GM12865 (cell line): Measurements from ENCODE around the gene CHPF.

Experiments used
- DNase-seq: peaks from one replicate; pipeline ENCODE4 v3.0.0; 2010; ENCODE audit warnings: low read depth
- H3K4me3 ChIP-seq: 2 replicates; pipeline ENCODE4 v1.5.1; 2011; ENCODE audit warnings: mild to moderate bottlenecking, low read depth, low read length, control low read depth
- CTCF ChIP-seq: IDR thresholded peaks from 2 replicates; pipeline ENCODE4 v1.5.1; 2011; ENCODE audit warnings: low read length, control low read depth, low read depth, inconsistent platforms; ENCODE audit not compliant: insufficient read depth; ENCODE audit errors: missing control alignments

Gene CHPF

GRCh38 chr2:219542931-219543595, 546 bp downstream of the CHPF start:
- H3K4me3 ChIP-seq = peak overlapping the region; percentile 81
- TF ChIP-seq CTCF = no peak
- no peak for DNase-seq

- peak overlapping the region; percentile 81 for H3K4me3 ChIP-seq
- peak; percentile 93 for DNase-seq
- peak; percentile 91 for TF ChIP-seq CTCF
These were observed 1.9 kb downstream of the CHPF start for GRCh38 chr2:219541611-219542180.

- no peak for DNase-seq
These were observed 2.7 kb downstream of the CHPF start for GRCh38 chr2:219540784-219541504.

GRCh38 chr2:219539926-219540678, 3.5 kb downstream of the CHPF start:
- no peak overlapping the region for H3K4me3 ChIP-seq
- DNase-seq = no peak
- no peak for TF ChIP-seq CTCF

More at GRCh38 chr2:219540784-219541504, 2.7 kb downstream of the CHPF start:
- H3K4me3 ChIP-seq = no peak overlapping the region
- no peak for TF ChIP-seq CTCF

GRCh38 chr2:219538956-219539788, 4.4 kb downstream of the CHPF start:
- no peak for DNase-seq
- no peak for TF ChIP-seq CTCF
- H3K4me3 ChIP-seq = no peak overlapping the region

- TF ChIP-seq CTCF = no peak
These were observed 5.1 kb downstream of the CHPF start for GRCh38 chr2:219538504-219538951.

More at GRCh38 chr2:219538504-219538951, 5.1 kb downstream of the CHPF start:
- no peak for DNase-seq
- H3K4me3 ChIP-seq = no peak overlapping the region
